GM10248 (cell line): ENCODE data around the gene FAM171A1.

Experiments
- CTCF ChIA-PET: fragments of 300-600 bp; sonication (Branson Sonifier 250); formaldehyde crosslinking; extraction: SDS; loops from one replicate; lab custom pipeline; 2021; ENCODE audit warnings: antibody characterized with exemption; lab: Yijun Ruan, JAX
- POLR2A ChIA-PET: fragments of 350-650 bp; sonication (Branson Sonifier 250); formaldehyde crosslinking; extraction: SDS; loops from one replicate; lab custom pipeline; 2020; ENCODE audit warnings: antibody characterized with exemption; lab: Yijun Ruan, JAX
- DNase-seq: peaks from one replicate; pipeline ENCODE4 v3.0.0; 2012; ENCODE audit errors: extremely low spot score
- TF ChIP-seq, protein P1 (sequence below): IDR thresholded peaks from 2 replicates; pipeline ENCODE4 v1.5.1; 2012; ENCODE audit warnings: mild to moderate bottlenecking, low read depth; ENCODE audit errors: extremely low read depth, missing control alignments, control extremely low read depth

Gene FAM171A1

DNA sequence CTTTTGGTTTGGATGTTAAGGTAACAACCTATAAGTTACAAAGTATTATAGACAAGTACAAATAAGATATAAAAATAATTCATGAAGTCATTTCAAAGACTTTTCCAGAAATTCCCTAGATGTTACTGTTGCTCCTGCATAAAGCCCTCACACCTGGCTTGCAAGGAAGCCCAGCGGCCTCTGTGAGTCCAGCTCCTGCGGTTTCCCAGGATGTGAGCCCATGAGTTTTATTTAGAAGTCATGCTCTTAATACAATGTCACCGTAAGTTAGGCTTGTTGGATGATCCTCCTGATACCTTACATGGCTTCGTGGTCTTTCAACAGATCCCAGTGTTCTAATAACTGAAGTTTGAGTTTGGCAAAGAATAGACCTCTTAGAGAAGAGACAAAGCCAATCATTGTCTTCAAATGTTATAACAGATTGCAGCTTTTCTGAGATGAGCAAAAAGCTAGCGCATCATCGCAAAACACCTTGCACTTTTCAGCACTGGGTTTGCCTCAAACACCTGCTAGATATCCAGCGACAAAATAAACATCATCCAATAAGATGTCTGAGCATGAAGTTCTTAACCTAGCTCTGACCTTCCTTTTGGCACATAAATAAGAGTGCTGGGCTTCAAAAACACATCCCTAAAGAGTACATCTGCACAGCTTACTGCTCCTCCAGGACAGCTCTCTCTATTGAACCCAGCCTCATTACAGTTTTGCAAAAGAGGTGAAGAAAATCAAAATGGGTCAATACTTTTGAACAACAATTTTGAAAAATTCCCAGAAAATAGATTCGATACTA lies 3.6 kb downstream of the FAM171A1 start:
- CTCF ChIA-PET, result interaction anchor here (1.2 to 2.0 kb wide), 2 partner anchors 42 to 98 kb away, joined by 3 to 4 read pairs; no protein-coding TSS in a partner anchor
- POLR2A ChIA-PET, result no interaction called here
- TF ChIP-seq, protein P1, sequence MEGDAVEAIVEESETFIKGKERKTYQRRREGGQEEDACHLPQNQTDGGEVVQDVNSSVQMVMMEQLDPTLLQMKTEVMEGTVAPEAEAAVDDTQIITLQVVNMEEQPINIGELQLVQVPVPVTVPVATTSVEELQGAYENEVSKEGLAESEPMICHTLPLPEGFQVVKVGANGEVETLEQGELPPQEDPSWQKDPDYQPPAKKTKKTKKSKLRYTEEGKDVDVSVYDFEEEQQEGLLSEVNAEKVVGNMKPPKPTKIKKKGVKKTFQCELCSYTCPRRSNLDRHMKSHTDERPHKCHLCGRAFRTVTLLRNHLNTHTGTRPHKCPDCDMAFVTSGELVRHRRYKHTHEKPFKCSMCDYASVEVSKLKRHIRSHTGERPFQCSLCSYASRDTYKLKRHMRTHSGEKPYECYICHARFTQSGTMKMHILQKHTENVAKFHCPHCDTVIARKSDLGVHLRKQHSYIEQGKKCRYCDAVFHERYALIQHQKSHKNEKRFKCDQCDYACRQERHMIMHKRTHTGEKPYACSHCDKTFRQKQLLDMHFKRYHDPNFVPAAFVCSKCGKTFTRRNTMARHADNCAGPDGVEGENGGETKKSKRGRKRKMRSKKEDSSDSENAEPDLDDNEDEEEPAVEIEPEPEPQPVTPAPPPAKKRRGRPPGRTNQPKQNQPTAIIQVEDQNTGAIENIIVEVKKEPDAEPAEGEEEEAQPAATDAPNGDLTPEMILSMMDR, result no peak
- no peak for DNase-seq

DNA sequence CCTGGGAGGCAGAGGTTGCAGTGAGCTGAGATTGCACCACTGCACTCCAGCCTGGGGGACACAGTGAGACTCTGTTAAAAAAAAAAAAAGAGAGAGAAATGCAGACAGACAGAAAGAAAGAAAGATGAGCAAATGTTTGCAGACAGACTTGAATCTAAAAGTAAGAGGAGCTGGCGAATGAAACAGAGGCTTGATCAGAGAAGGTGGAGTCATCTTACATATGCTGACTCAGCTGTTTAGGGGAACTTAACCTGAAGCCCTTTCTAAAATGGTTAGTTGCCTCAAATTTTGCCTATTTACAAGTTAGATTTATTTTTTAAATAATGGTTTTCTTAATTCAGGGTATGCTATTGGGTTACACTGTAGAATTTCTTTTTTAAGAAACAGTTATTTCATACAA lies 5.4 kb downstream of the FAM171A1 start:
- TF ChIP-seq, protein P1, result no peak
- ChIA-PET CTCF (no interaction called here), POLR2A (no interaction called here)
- no peak for DNase-seq

DNA sequence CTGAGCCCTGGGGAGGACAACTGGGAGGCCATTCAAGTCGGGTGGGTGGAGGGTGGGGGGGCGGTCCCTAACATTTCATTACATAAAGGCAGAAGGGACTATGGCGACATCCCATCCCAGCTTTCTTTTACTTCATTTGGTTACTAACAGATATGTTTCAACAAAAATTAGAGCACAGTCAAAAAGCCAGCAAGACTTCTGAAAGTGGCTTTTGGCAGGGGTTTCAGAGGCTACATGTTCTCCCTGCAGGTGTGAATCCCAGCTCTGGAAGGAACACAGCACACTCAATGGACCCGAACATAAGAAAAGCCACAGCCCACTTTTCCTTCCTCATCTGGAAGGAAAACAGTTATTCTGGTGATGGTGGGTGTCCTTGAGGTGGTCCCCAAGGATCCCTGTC lies 7.1 kb downstream of the FAM171A1 start:
- CTCF ChIA-PET, result no interaction called here
- no peak for DNase-seq
- TF ChIP-seq, protein P1, result no peak
- POLR2A ChIA-PET, result no interaction called here

- TF ChIP-seq, protein P1, result no peak
- CTCF ChIA-PET, result interaction anchor here (1.3 to 1.4 kb wide), 2 partner anchors 25 to 152 kb away, joined by 3 to 4 read pairs; no protein-coding TSS in a partner anchor
- POLR2A ChIA-PET, result no interaction called here
- DNase-seq, result no peak
These were observed 8.1 kb downstream of the FAM171A1 start for GRCh38 chr10:15363031-15363430.

DNA sequence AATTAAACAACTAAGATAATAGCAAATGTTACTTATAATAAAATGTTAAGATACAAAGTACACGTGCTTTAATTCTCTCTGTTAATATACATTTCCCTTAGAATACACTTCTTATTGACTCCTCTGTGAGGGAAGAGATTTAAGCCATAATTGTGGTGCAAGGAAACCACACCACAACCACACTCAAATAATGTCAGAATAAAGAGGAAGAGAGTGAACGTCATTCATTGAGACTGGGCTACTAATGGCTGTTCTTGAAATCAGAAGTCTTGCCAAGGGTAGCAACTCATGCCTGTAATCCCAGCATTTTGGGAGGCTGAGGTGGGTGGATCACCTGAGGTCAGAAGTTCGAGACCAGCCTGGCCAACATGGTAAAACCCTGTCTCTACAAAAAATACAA lies 10.0 kb downstream of the FAM171A1 start:
- TF ChIP-seq, protein P1, result no peak
- ChIA-PET CTCF (no interaction called here), POLR2A (no interaction called here)
- no peak for DNase-seq

- no peak for DNase-seq
- TF ChIP-seq, protein P1, result no peak
- POLR2A ChIA-PET, result no interaction called here
- CTCF ChIA-PET, result no interaction called here
These were observed 10.5 kb downstream of the FAM171A1 start for GRCh38 chr10:15360566-15360965.
